GM21367 (cell line): Measurements from ENCODE around the gene A1BG.
"Not testable (repeated sequence)": the region's sequence is repeated elsewhere in the genome, so short reads cannot be mapped to it uniquely, and the experiment has no call there.

Experiments
- ATAC-seq: cut with Tn5 transposase; IDR thresholded peaks from one replicate; pipeline ENCODE4 v1.9.1; 2021; ENCODE audit not compliant: unreplicated experiment

The A1BG gene

DNA sequence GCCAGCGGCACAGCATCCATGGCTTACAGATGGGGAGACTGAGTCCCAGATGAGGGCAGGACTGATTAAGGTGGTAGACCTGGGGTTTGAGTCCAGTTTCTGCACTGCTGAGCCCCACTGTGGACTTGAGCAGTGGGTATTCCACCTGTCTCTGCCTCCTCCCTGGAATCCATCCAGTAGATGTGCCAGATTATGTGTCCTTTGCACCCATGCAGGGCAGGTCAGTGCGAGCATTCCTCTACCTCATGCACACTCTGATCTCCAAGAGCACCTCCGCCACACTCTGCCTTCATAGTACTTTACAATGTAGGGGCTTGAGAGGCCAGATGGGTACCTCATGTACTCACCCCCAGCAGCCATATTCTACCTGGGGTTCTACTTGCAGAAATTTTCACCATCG, 16.5 kb downstream of the A1BG start:
- no peak for ATAC-seq

DNA sequence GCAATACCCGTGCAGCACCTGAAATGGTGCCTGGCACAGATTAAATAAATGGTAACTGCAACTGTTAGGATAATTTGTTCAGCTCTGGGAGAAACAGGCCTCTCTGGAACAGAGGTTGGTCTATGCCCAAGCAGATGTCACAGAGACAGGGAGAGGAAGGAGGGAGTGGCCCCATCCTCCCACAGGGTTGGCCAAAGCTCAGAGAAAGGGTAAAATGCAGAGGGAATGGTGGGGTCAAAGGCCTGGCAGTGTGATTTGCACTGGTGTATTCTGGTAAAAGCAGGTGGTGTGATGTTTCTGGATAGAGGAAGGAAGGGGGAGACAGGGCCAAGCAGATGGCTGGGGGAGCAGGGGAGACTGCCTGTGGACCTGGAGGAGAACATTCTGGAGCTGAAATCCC, 17.1 kb downstream of the A1BG start:
- no peak for ATAC-seq

- ATAC-seq = no peak
Observed at GRCh38 chr19:58335630-58336029, 17.7 kb downstream of the A1BG start.

GRCh38 chr19:58334691-58335249, 18.5 kb downstream of the A1BG start:
- no peak for ATAC-seq

- no peak for ATAC-seq
Observed at GRCh38 chr19:58332697-58333096, 20.6 kb downstream of the A1BG start.

GRCh38 chr19:58330458-58330857, 22.8 kb downstream of the A1BG start:
- ATAC-seq = no peak

DNA sequence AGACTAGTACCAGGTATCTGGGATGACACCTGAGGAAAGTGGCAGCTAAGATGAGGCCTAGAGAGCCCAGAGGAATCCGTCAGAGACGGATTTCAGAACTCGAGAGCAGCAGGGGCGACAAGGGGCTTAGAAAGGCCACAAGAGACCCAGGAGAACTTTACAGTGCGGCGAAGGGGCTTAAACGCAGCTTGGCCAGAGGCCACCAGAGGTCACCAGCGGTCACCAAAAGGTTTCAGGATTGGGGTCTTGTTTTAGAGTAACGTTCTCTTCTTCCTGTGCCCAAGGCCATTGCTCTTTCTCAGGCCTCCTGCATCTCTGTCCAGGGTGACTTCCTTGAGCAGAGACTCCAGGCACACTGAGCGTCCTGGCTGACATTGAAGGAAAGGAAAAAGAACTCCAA, 24.3 kb downstream of the A1BG start:
- no peak for ATAC-seq

- ATAC-seq = peak; percentile 80
Observed at GRCh38 chr19:58326914-58327726, 26.2 kb downstream of the A1BG start, which contains the start of gene ZSCAN22. Gene ZSCAN22 (plus strand): TSS chr19:58326994. CDS start chr19:58334803, 7,809 bp downstream.

DNA sequence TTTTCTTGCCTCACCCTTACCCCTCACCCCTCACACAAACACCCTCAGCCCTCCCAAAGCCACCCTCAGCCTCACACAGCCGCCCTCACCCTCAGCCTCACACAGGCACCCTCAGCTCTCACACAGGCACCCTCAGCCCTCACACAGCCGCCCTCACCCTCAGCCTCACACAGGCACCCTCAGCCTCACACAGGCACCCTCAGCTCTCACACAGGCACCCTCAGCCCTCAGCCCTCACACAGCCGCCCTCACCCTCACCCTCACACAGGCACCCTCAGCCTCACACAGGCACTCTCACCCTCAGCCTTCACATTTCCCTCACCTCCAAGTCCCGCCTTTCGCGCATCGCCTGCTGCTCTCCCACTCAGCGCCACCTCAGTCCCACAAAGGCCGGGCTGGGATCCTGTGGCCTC, 26.8 kb downstream of the A1BG start:
- no peak for ATAC-seq

DNA sequence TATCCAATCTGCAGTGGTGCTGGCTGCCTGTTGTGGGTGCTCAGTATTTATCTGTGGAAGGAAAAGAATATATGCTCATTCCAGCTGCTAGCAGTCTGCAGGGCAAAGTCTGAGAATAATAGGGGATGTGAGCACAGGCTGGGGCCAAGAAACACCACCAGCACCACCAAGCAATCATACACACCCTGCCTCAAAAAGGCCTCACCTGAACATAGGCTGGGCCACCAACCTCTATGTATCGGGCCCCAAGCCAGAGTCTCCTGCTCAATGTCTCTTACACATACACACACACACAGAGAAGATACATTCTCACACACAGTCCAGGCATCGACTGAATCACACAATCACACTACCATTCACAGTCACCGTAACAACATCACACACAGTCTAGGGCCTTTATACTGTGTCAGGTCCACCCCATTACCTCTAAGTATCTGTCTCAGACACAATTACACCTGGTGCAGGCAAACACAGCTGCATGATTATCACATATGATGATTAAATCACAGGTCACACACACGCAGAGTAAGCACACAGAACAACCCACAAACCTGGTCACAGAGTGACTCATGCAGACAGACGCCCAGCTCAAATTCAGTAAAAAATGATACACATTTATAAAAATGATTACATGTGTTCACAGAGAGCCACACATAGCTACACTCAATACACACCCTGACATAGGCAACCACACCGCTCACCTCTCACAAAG, 27.8 kb downstream of the A1BG start:
- ATAC-seq = no peak

GRCh38 chr19:58319241-58319640, 34.1 kb downstream of the A1BG start:
- no peak for ATAC-seq

GRCh38 chr19:58318297-58318696, 35.0 kb downstream of the A1BG start:
- no peak for ATAC-seq

GRCh38 chr19:58317476-58318072, 35.7 kb downstream of the A1BG start:
- ATAC-seq = no peak

- ATAC-seq = no peak
Observed at GRCh38 chr19:58315580-58315979, 37.7 kb downstream of the A1BG start.

GRCh38 chr19:58311345-58311865, 41.9 kb downstream of the A1BG start:
- no peak for ATAC-seq

- ATAC-seq = not testable (repeated sequence)
Observed at GRCh38 chr19:58310685-58311084, 42.6 kb downstream of the A1BG start.

DNA sequence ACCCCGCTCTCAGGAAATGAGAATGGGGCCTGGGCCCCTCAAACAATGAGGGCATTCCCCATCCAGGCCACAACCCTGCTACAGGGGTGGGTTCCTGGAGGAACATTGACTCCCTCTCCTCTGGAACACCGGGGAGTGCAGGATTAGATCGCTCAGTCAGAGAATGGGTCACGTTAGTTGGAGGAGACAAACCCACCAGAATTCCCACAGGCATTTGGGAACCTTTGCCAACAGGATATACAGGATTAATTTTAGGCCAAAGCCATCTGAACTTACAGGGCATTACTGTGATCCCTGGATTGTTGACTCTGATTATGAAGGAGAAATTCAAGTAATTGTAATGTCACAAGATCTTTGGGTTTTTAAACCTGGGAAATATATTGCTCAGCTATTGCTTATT, 45.6 kb downstream of the A1BG start:
- no peak for ATAC-seq

DNA sequence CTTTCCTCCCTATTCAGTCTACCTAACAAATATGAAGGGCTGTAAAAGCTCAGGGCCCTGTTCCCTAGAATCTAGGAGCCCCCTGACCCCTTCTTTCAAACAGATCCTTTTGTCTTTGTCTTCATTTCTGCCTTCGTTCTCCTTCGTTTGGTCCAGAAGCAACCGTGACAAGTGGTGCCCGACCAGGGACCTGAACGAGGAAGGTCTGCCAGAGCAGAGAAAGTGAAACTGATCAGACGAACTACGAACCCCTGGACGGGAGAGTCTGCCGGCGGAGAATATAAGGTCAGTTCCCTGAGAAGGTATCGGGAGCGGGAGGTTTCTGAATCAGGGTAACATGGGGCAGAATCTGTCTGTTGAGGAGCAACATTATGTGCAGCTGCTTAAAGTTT, 47.4 kb downstream of the A1BG start:
- no peak for ATAC-seq

- peak; percentile 92 for ATAC-seq
Observed at GRCh38 chr19:58305065-58305931, 48.0 kb downstream of the A1BG start, which contains the start of gene ERVK3-1. Gene ERVK3-1 (plus strand): TSS chr19:58305377. CDS start chr19:58312169, 6,792 bp downstream.

DNA sequence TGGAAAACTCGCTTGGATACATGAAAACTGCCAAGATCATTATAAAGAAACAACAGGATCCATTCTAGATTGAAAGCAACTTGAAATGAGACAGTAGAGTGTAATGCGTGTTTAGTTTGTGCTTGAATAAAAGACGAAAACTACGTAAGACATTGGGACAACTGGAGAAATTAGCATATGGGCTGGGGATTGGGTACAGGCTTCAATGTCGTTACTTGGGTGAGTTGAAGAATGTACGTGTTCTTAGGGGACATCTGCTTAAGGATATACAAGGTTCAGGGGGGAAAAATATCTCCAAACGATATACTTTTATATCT, 48.6 kb downstream of the A1BG start:
- ATAC-seq = no peak
